Mesenchymal stem cell (in vitro differentiated cells and primary cell): ENCODE measurements around the gene CDH23.

Source experiments
- DNase-seq: peaks from one replicate; pipeline ENCODE4 v3.0.0-alpha.2; 2013
- H2AFZ ChIP-seq: one replicate; pipeline ENCODE4 v1.6.1; 2013; ENCODE audit warnings: low read depth, mild to moderate bottlenecking, control low read depth, inconsistent platforms, low read length, moderate library complexity
- H2AK5ac ChIP-seq: 2 replicates; pipeline ENCODE4 v1.6.1; 2013; ENCODE audit warnings: low read length, moderate library complexity, mild to moderate bottlenecking, inconsistent platforms; ENCODE audit not compliant: severe bottlenecking
- H2BK120ac ChIP-seq: one replicate; pipeline ENCODE4 v1.6.1; 2013; ENCODE audit warnings: low read depth, mild to moderate bottlenecking, inconsistent platforms, low read length, moderate library complexity
- H2BK12ac ChIP-seq, 2 experiments: one replicate each; pipeline ENCODE4 v1.6.1; 2013; ENCODE audit warnings: inconsistent platforms in 2 of 2, low read length in 2 of 2, mild to moderate bottlenecking in 2 of 2, moderate library complexity in 2 of 2, control low read depth in 1 of 2
- H2BK15ac ChIP-seq: one replicate; pipeline ENCODE4 v1.6.1; 2013; ENCODE audit warnings: mild to moderate bottlenecking, low read depth, inconsistent platforms; ENCODE audit not compliant: poor library complexity, severe bottlenecking
- H2BK5ac ChIP-seq: 2 replicates; pipeline ENCODE4 v1.6.1; 2013; ENCODE audit warnings: low read depth, mild to moderate bottlenecking, low read length, control low read depth, inconsistent platforms; ENCODE audit not compliant: poor library complexity, severe bottlenecking
- H3K14ac ChIP-seq, 2 experiments: one replicate each; pipeline ENCODE4 v1.6.1; 2013; ENCODE audit warnings: inconsistent platforms in 2 of 2, low read length in 2 of 2, control low read depth in 1 of 2, mild to moderate bottlenecking in 1 of 2, moderate library complexity in 1 of 2
- H3K18ac ChIP-seq, 2 experiments: one replicate each; pipeline ENCODE4 v1.6.1; 2013; ENCODE audit warnings: inconsistent platforms in 2 of 2, low read length in 2 of 2, control low read depth in 1 of 2, low read depth in 1 of 2, mild to moderate bottlenecking in 1 of 2
- H3K23ac ChIP-seq, 2 experiments: one replicate each; pipeline ENCODE4 v1.6.1; 2013; ENCODE audit warnings: inconsistent platforms in 2 of 2, low read length in 2 of 2, mild to moderate bottlenecking in 2 of 2, moderate library complexity in 2 of 2, control low read depth in 1 of 2
- H3K27ac ChIP-seq: 2 replicates; pipeline ENCODE4 v1.5.1; 2013; ENCODE audit warnings: mild to moderate bottlenecking, moderate library complexity, low read length, control low read depth, inconsistent platforms; ENCODE audit not compliant: poor library complexity, severe bottlenecking
- H3K27me3 ChIP-seq, 2 experiments: 2 replicates each; pipeline versions ENCODE4 v1.6.1 to v1.7.0; 2013; ENCODE audit warnings: low read length in 2 of 2, mild to moderate bottlenecking in 2 of 2, moderate library complexity in 2 of 2, control low read depth in 1 of 2, inconsistent platforms in 1 of 2; ENCODE audit not compliant: control insufficient read depth in 1 of 2, insufficient read depth in 1 of 2
- H3K36me3 ChIP-seq, 2 experiments: 2 replicates each; pipeline versions ENCODE4 v1.6.1 to v1.7.0; 2013; ENCODE audit warnings: low read length in 2 of 2, control low read depth in 1 of 2, inconsistent platforms in 1 of 2, low read depth in 1 of 2, mild to moderate bottlenecking in 1 of 2; ENCODE audit not compliant: insufficient read depth in 2 of 2, control insufficient read depth in 1 of 2
- H3K4ac ChIP-seq, 2 experiments: one replicate each; pipeline ENCODE4 v1.6.1; 2013; ENCODE audit warnings: inconsistent platforms in 2 of 2, low read length in 2 of 2, mild to moderate bottlenecking in 2 of 2, moderate library complexity in 2 of 2, control low read depth in 1 of 2, low read depth in 1 of 2
- H3K4me1 ChIP-seq: 2 replicates; pipeline ENCODE4 v1.6.1; 2013; ENCODE audit warnings: low read depth, low read length, control low read depth; ENCODE audit not compliant: control insufficient read depth, insufficient read depth
- H3K4me2 ChIP-seq: 2 replicates; pipeline ENCODE4 v1.6.1; 2013; ENCODE audit warnings: low read length, mild to moderate bottlenecking, inconsistent platforms; ENCODE audit not compliant: poor library complexity, severe bottlenecking
- H3K4me3 ChIP-seq, 2 experiments: 2 replicates each; pipeline versions ENCODE4 v1.5.1 to v1.7.0; 2013; ENCODE audit warnings: low read length in 2 of 2, mild to moderate bottlenecking in 2 of 2, control low read depth in 1 of 2, low read depth in 1 of 2; ENCODE audit not compliant: insufficient read depth in 1 of 2
- H3K79me1 ChIP-seq: replicated peaks from 2 replicates; pipeline ENCODE4 v1.6.1; 2013; ENCODE audit warnings: mild to moderate bottlenecking, control low read depth, low read length, inconsistent platforms; ENCODE audit not compliant: poor library complexity, severe bottlenecking
- H3K9ac ChIP-seq: 2 replicates; pipeline ENCODE4 v1.7.0; 2013; ENCODE audit warnings: mild to moderate bottlenecking, low read length, moderate library complexity
- H3K9me3 ChIP-seq: 2 replicates; pipeline ENCODE4 v1.7.0; 2013; ENCODE audit warnings: mild to moderate bottlenecking, low read length; ENCODE audit not compliant: control insufficient read depth
- H4K8ac ChIP-seq: one replicate; pipeline ENCODE4 v1.6.1; 2013; ENCODE audit warnings: inconsistent platforms, mild to moderate bottlenecking, low read length, moderate library complexity
- H4K91ac ChIP-seq: one replicate; pipeline ENCODE4 v1.6.1; 2013; ENCODE audit warnings: mild to moderate bottlenecking, low read length, inconsistent platforms
- WGBS: methylation state at CpG from one replicate; pipeline ENCODE4 v1.1.7; 2013; ENCODE audit warnings: mixed read lengths; 5-methylcytosine and 5-hydroxymethylcytosine counted together

CDH23 gene

GRCh38 chr10:71571460-71572175 lies 174.9 kb downstream of the CDH23 start:
- H3K27me3 ChIP-seq: peaks cover 26 to 62% of the 10 kb centered on the region in 2 experiments
- no peak overlapping the region for H4K91ac ChIP-seq
- no peak for DNase-seq
- no peak overlapping the region for H2AK5ac ChIP-seq
- no peak overlapping the region for H2BK120ac ChIP-seq
- no peak overlapping the region for H2AFZ ChIP-seq
- no peak overlapping the region for H2BK15ac ChIP-seq
- no peak overlapping the region for H3K4me3 ChIP-seq
- no peak overlapping the region for H3K27ac ChIP-seq
- H3K9me3 ChIP-seq: no peaks in the 10 kb centered on the region
- no peak overlapping the region for H2BK12ac ChIP-seq
- H3K9ac ChIP-seq: no peak overlapping the region
- no peak overlapping the region for H4K8ac ChIP-seq
- no peak overlapping the region for H3K14ac ChIP-seq
- H3K18ac ChIP-seq: no peak overlapping the region
- no peak overlapping the region for H3K23ac ChIP-seq
- whole genome bisulfite sequencing: 86% methylated on average over 15 of the region's 15 CpGs
- H3K4me1 ChIP-seq: no peaks in the 10 kb centered on the region
- no peaks in the 10 kb centered on the region for H3K79me1 ChIP-seq
- H3K36me3 ChIP-seq: no peaks in the 10 kb centered on the region
- H3K4me2 ChIP-seq: no peak overlapping the region
- no peak overlapping the region for H3K4ac ChIP-seq
- H2BK5ac ChIP-seq: no peak overlapping the region

- Histone ChIP-seq H2AK5ac (no peak overlapping the region), H4K8ac (no peak overlapping the region), H3K9me3 (no peaks in the 10 kb centered on the region), H3K4me1 (no peaks in the 10 kb centered on the region), H2BK5ac (no peak overlapping the region), H3K27me3 (peaks cover 33 to 70% of the 10 kb centered on the region in 2 experiments), H3K23ac (no peak overlapping the region), H2AFZ (no peak overlapping the region), H3K27ac (no peak overlapping the region), H3K36me3 (no peaks in the 10 kb centered on the region), H2BK120ac (no peak overlapping the region), H3K9ac (no peak overlapping the region), H2BK15ac (no peak overlapping the region), H3K4me3 (no peak overlapping the region), H3K4me2 (no peak overlapping the region), H3K18ac (no peak overlapping the region), H3K4ac (no peak overlapping the region), H3K79me1 (no peaks in the 10 kb centered on the region), H4K91ac (no peak overlapping the region), H3K14ac (no peak overlapping the region), H2BK12ac (no peak overlapping the region)
- no peak for DNase-seq
- 82% methylated on average over 8 of the region's 8 CpGs for WGBS
Observed at GRCh38 chr10:71572962-71573361, 176.2 kb downstream of the CDH23 start.

GRCh38 chr10:71573562-71574518 lies 177.1 kb downstream of the CDH23 start:
- Histone ChIP-seq H3K9me3 (no peaks in the 10 kb centered on the region), H3K4ac (no peak overlapping the region), H3K79me1 (no peaks in the 10 kb centered on the region), H3K27ac (no peak overlapping the region), H2BK15ac (no peak overlapping the region), H3K18ac (no peak overlapping the region), H3K9ac (no peak overlapping the region), H2AFZ (no peak overlapping the region), H4K8ac (no peak overlapping the region), H2BK12ac (no peak overlapping the region), H4K91ac (no peak overlapping the region), H3K4me2 (no peak overlapping the region), H3K4me1 (no peaks in the 10 kb centered on the region), H2AK5ac (no peak overlapping the region), H2BK5ac (no peak overlapping the region), H3K36me3 (no peaks in the 10 kb centered on the region), H3K23ac (no peak overlapping the region), H2BK120ac (no peak overlapping the region), H3K27me3 (peaks cover 37 to 77% of the 10 kb centered on the region in 2 experiments), H3K14ac (no peak overlapping the region), H3K4me3 (no peak overlapping the region)
- no peak for DNase-seq
- WGBS: 82% methylated on average over 16 of the region's 22 CpGs

- 88% methylated on average over 13 of the region's 14 CpGs for WGBS
- H2BK120ac ChIP-seq: no peak overlapping the region
- H2BK5ac ChIP-seq: no peak overlapping the region
- H3K18ac ChIP-seq: no peak overlapping the region
- no peak overlapping the region for H2BK15ac ChIP-seq
- no peak overlapping the region for H3K23ac ChIP-seq
- H3K9me3 ChIP-seq: no peaks in the 10 kb centered on the region
- H2BK12ac ChIP-seq: no peak overlapping the region
- H3K4me3 ChIP-seq: no peak overlapping the region
- no peak overlapping the region for H3K4me2 ChIP-seq
- H3K36me3 ChIP-seq: no peaks in the 10 kb centered on the region
- DNase-seq: no peak
- no peak overlapping the region for H2AFZ ChIP-seq
- no peak overlapping the region for H3K9ac ChIP-seq
- no peak overlapping the region for H3K27ac ChIP-seq
- peaks cover 41 to 91% of the 10 kb centered on the region in 2 experiments for H3K27me3 ChIP-seq
- no peaks in the 10 kb centered on the region for H3K4me1 ChIP-seq
- no peaks in the 10 kb centered on the region for H3K79me1 ChIP-seq
- no peak overlapping the region for H3K4ac ChIP-seq
- no peak overlapping the region for H4K8ac ChIP-seq
- no peak overlapping the region for H3K14ac ChIP-seq
- H4K91ac ChIP-seq: no peak overlapping the region
- H2AK5ac ChIP-seq: no peak overlapping the region
Observed at GRCh38 chr10:71575451-71575850, 178.7 kb downstream of the CDH23 start.
